HG03342 (cell line): Measurements from ENCODE around the gene TJP2.

Source experiments
- ATAC-seq: cut with Tn5 transposase; IDR thresholded peaks from one replicate; pipeline ENCODE4 v1.9.1; 2021; ENCODE audit warnings: mild to moderate bottlenecking, moderate library complexity; ENCODE audit not compliant: unreplicated experiment

TJP2 gene

DNA sequence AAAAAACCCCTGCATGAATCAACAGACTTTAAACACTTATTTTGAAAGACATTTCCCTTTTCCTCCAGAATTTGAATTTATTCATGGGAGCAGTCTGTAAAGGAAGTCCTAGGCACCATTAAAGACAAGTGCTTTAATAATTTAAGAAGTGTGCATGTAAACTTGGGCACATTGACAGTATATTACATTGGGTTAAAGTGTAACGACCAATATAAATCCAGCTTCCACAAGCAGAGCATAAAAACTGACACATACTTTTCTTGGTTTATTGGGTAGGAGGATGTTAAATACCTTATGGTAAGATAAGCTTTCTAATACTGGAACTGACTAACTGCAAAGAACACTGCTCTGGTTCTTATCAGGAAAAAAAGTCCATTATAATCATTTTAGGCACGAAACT lies 149.8 kb downstream of the TJP2 start:
- ATAC-seq, result no peak
